WTC11 (cell line): ENCODE data around the gene RPS6KA5.

ENCODE experiments used
- ATF1 ChIP-seq: sonication (generic); formaldehyde crosslinking; IDR thresholded peaks from 2 replicates; pipeline ENCODE4 v1.8.1; 2023; ENCODE audit warnings: mild to moderate bottlenecking, moderate library complexity, missing genetic modification reagents
- E2F4 ChIP-seq: sonication (generic); formaldehyde crosslinking; IDR thresholded peaks from 2 replicates; pipeline ENCODE4 v1.8.1; 2022; ENCODE audit warnings: low read depth, mild to moderate bottlenecking, moderate library complexity, missing genetic modification reagents, borderline replicate concordance
- ZNF263 ChIP-seq: sonication (generic); formaldehyde crosslinking; IDR thresholded peaks from 2 replicates; pipeline ENCODE4 v1.8.1; 2022; ENCODE audit warnings: low read depth, mild to moderate bottlenecking, moderate library complexity, missing genetic modification reagents
- TF ChIP-seq, protein P1 (sequence below): fragments of 200-600 bp; IDR thresholded peaks from 2 replicates; pipeline ENCODE4 v1.8.0; 2022; ENCODE audit warnings: antibody characterized with exemption

- TF ChIP-seq ATF1 (CRISPR knock-in tag): no peak
- TF ChIP-seq ZNF263 (CRISPR knock-in tag): no peak
- no peak for TF ChIP-seq E2F4 (CRISPR knock-in tag)
- TF ChIP-seq, protein P1, sequence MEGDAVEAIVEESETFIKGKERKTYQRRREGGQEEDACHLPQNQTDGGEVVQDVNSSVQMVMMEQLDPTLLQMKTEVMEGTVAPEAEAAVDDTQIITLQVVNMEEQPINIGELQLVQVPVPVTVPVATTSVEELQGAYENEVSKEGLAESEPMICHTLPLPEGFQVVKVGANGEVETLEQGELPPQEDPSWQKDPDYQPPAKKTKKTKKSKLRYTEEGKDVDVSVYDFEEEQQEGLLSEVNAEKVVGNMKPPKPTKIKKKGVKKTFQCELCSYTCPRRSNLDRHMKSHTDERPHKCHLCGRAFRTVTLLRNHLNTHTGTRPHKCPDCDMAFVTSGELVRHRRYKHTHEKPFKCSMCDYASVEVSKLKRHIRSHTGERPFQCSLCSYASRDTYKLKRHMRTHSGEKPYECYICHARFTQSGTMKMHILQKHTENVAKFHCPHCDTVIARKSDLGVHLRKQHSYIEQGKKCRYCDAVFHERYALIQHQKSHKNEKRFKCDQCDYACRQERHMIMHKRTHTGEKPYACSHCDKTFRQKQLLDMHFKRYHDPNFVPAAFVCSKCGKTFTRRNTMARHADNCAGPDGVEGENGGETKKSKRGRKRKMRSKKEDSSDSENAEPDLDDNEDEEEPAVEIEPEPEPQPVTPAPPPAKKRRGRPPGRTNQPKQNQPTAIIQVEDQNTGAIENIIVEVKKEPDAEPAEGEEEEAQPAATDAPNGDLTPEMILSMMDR: no peak
Measured at GRCh38 chr14:90870950-90871604, 189.4 kb downstream of the RPS6KA5 start.
